GM18909 (cell line): Measurements from ENCODE around the gene SCAMP1.
"Not testable (repeated sequence)": the region's sequence is repeated elsewhere in the genome, so short reads cannot be mapped to it uniquely, and the experiment has no call there.

Source experiments
- ATAC-seq: cut with Tn5 transposase; IDR thresholded peaks from one replicate; pipeline ENCODE4 v1.9.1; 2021; ENCODE audit warnings: mild to moderate bottlenecking; ENCODE audit not compliant: unreplicated experiment, poor library complexity

Gene SCAMP1

GRCh38 chr5:78359831-78360673 is at the start of gene SCAMP1:
Gene SCAMP1 (plus strand): TSS chr5:78360617. CDS start chr5:78360672, 55 bp downstream.
- peak; percentile 84 for ATAC-seq

DNA sequence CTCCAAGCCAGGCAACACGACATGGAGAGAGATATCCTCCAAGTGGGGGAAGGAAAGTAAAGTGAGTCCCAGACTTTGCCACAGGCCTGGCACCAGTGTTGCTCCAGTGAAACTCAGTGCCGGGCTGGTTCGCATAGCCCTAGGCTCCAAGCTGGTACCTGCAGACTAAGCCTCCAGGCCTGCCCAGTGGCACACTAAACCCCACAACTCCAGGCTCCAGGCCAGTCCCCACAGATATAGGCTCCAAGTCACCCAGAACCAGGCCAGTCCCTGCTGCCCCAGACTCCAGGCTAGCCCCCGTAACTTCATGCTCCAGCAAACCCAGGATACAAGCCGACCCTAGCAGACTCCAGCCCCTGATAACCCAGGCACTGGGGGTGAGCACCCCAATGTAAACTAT is 42.9 kb upstream of the SCAMP1 start:
- ATAC-seq: no peak

DNA sequence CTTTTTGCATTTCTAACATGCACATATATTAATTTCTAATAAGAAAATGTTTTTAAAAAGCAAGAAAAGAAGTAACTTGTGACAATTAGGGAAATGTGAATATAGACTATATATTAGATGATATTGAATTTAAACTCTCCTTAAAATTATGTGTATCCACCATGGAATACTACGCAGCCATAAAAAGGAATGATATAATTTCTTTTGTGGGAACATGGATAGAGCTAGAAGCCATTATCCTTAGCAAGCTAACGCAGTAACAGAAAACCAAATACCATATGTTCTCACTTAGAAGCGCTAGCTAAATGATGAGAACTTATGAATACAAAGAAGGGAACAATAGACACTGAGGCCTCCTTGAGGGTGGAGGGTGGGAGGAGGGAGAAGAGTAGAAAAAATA is 42.1 kb upstream of the SCAMP1 start:
- no peak for ATAC-seq

DNA sequence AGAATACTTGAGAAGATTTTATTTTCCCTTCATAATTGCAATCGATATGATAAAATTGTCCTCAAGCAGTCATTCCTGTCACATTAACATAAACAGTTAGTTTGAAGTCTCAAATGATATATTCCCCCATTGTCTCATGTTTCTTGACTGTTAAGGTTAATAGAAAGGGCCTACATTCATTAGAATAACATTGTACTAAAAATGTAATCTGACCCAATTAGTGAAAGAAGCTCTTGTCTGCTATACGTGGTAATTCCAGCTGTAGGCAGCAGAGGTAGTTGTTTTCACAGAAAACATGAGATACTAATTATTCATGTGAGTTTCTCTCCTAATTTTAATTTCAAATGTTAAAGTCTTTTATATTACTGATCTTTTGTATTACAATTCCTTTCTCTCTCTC is 40.0 kb upstream of the SCAMP1 start:
- ATAC-seq: no peak

DNA sequence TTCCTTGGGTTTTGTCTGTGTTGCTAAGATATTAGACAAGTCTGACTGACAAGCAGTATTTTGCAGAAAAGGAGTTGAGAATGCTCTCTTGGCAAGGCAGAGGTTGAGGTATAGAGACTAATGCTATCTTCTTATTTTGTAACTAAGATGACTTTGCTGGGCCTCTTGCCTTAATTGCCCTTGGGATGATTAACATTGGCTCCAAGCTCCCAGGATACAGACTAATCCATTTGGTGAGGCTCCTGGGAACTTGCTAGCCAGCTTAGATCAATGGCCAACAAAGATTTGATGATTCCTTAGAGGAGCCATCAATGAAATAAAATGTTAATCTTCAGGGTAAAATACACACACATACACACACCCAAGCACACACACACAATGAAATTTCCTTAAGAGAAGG is 37.2 kb upstream of the SCAMP1 start:
- ATAC-seq: no peak

DNA sequence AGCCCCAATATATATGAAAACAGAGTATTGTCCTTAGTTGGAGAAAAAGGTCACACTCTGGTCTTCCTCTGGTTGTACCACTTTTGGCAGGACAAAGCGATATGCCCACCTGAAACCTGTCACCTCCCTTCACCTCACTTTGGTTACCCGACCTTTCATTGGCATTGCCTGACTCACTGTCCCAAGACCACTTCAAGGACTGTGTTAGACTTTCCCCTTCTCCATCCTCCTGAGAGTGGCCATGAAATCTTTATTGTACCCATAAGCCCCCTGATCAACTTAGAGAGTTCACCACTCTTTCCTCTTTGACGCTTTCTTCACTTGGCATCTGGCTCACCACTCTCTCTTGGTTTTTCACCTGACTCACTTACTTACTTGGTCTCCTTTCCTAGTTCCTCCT is 33.5 kb upstream of the SCAMP1 start:
- no peak for ATAC-seq

- ATAC-seq: no peak
Observed at GRCh38 chr5:78327761-78328510, 32.5 kb upstream of the SCAMP1 start.

GRCh38 chr5:78328585-78329173 is 31.7 kb upstream of the SCAMP1 start:
- ATAC-seq: no peak

DNA sequence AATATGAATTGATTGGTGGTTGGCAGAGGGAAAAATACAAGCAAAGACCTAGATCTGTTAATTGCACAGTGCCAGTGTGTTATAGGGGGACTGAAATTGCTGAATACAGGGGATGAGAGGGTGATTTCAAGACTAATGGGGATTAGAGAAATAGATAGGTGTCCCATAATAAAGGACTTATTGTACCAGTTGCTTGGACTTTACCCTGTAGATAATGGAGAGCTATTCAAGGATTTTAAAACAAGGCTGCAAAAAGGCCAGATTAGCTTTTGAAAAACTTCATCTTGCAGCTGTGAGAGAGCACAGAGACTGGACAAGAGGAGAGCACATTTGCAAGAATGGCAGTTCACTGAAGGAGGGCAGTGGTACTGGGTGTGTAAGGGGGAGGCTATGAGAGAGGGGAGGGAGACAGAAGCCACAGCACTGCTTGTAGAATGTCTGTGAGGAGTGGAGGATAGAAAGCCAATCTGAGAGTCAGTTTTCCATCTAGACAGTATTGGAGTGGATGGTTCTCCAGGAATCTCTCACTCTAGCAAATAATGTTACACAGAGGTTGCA is 28.8 kb upstream of the SCAMP1 start:
- ATAC-seq: no peak

DNA sequence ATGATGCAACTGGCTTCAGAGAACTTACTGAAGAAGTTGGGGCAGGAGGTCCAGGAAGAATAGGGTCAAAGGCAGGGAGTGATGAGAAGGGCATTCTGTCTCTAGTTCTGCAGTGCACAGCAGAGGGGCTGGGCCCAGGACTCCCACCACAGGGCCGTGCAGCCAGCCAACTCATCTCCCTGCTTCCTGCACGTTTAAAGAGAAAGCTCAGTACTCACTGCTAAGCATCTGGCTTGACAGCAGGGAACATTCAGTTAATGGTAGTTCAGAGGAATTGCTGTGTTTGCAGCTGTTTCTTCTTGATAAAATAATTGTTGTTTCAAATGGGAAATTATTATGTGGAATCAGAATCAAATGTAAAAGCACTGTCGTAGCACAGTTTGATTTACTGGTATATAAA is 25.6 kb upstream of the SCAMP1 start:
- no peak for ATAC-seq

DNA sequence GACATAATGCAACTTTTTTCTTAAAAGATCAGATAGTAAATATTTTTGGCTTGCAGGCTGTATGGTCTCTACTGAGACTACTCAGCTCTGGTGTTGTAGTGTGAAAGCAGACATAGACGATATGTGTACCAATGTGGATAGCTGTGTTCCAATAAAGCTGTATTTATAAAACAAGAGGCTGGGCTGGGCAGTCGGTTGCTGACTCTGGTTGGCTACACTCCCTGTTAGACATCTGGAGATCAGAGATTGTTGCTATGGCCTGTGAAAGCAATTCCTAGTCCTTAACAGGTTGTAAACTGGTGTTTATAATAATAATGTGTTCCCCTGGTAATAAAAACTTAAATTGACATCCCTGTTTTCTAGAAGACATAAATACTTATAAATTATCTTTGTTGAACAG is 24.4 kb upstream of the SCAMP1 start:
- no peak for ATAC-seq

DNA sequence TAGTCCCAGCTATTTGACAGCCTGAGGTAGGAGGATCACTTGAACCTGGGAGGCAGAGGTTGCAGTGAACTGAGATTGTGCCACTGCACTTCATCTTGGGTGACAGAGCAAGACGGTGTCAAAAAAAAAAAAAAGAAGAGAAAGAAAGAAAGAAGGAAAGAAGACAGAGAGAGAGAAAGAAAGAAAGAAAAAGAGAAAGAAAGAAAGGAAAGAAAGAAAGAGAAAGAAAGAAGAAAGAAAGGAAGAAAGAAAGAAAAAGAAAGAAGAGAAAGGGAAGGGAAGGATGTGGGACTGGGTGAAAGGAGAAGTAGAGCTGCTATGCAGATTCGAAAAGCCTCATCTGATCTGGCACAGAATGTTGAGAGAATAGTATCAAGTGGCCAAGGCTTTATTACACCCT is 23.7 kb upstream of the SCAMP1 start:
- no peak for ATAC-seq

GRCh38 chr5:78339617-78340436 is 20.6 kb upstream of the SCAMP1 start:
- ATAC-seq: no peak

- no peak for ATAC-seq
Observed at GRCh38 chr5:78341440-78341839, 19.0 kb upstream of the SCAMP1 start.

GRCh38 chr5:78345485-78345884 is 14.9 kb upstream of the SCAMP1 start:
- no peak for ATAC-seq

- ATAC-seq: no peak
Observed at GRCh38 chr5:78353520-78353919, 6.9 kb upstream of the SCAMP1 start.

DNA sequence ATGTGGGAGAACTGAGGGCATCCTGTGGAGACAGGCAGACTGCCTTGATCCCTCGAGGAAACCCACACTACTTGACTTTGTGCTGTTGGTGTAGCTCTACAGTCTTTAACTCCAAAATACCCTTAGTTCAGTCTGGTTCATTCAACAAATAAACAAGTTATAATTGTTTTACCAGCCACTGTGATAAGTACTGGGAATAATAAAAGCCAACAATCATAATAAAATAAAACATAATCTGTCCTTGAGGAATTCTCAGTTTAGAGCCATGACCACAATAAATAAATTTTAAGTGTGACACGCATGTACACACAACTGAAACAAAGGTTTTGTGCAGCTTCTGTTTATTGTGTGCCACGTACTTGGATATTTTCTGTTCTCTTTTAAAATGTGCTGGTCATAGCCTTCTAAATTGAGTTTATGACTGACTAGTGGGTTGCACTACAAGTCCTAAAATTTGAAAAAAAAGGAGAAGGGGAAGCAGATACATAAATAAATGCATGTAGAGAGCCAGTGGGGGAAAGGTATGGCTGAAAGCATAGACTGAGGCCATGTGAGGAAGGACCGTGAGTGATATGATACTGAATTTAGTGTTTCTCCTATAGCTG is 6.2 kb upstream of the SCAMP1 start:
- ATAC-seq: no peak

DNA sequence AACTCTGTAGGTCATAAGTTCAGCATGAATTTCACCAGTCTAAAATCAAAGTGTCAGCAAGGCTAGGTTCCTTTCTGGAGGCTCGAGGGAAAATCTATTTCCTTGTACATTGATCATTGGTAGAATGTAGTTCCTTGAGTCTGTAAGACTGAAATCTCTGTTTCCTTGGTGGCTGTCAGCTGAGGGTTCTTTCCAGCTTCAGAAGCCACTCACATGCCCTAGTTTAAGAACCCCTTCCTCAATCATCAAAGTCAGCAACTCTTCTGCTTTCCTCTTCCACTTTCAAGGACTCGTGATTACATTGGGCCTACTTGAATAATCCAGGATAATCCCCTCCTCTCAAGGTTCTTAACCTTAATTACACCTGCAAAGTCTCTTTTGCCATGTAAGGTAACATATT is 4.9 kb upstream of the SCAMP1 start:
- ATAC-seq: no peak

GRCh38 chr5:78359455-78359830 is 974 bp upstream of the SCAMP1 start:
- not testable (repeated sequence) for ATAC-seq

- no peak for ATAC-seq
Observed at GRCh38 chr5:78360674-78360923, 182 bp downstream of the SCAMP1 start.
